Fibroblast of the conjunctiva (primary cell): Measurements from ENCODE around the gene PGR.

Experiments used
- DNase-seq: peaks from one replicate; pipeline ENCODE4 v3.0.0-alpha.2; 2010; ENCODE audit warnings: low read depth

The PGR gene

DNA sequence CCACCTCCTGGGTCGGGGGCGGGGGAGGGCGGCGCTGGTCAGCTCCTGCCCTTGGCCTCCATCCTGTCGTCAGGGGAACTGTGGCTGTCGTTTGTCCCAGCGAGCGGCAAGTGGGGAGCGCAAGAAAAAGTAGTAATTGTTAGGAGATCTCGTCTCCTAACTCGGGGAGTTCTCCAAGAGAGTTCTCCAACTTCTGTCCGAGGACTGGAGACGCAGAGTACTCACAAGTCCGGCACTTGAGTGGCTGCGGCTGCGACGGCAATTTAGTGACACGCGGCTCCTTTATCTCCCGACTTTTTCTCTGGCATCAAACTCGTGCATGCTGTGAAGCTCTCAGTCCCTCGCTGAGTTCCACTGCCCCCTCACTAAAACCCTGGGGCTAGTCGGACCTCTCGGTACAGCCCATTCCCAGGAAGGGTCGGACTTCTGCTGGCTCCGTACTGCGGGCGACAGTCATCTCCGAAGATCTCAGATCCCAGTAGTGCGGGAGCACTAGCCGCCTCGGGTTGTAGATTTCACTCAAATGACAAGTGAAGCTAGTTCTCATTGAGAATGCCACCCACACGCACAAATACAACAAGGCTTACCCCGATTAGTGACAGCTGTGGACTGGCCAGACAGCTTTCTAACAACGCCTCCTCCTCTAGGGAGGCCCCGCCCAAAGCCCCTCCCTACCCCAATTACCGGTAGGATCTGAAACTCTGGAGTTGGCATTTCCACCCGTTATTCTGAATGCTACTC lies at the start of gene PGR:
PGR (minus strand) TSS at position 611 of the 741 bp plus-strand sequence. CDS start 743 bp downstream, outside the sequence.
- DNase-seq, result no peak

DNA sequence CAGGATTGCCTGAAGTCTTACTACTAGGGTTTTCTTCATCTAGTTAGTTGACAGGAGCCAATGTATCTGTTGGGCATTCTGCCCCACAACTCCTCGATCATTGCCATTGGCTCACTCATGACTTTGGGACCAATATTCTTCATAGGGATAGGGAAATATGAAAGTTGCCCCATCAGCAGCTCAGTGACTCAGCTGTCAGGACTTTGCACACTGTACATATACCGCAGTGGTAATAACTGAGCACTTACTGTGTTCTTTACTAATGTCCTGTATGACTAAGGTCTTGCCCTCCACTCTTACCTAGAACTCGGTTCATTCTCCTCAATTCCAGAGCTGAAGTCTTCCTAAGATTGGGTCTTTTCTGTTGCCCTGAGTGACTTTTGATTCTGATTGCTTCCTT lies 46.8 kb upstream of the PGR start:
- DNase-seq, result no peak

DNA sequence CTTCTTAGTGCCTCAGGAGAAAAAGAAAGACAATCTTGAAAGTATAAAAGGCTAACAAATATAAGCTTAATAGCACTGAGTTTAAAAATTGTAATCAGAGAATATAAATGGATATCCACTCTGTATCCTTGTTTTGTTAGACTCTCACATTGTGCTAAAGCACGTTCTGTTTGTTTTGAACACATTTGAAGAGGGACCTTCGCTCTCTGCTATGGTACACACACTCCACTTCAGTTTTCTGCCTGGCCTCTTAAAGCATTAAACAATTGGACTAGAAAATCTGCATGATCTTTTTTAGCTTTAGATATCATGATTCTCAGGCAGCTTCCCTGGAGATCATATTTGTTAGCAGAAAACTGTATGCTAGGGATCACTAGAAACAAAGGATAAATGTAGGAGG lies 40.3 kb upstream of the PGR start:
- no peak for DNase-seq

DNA sequence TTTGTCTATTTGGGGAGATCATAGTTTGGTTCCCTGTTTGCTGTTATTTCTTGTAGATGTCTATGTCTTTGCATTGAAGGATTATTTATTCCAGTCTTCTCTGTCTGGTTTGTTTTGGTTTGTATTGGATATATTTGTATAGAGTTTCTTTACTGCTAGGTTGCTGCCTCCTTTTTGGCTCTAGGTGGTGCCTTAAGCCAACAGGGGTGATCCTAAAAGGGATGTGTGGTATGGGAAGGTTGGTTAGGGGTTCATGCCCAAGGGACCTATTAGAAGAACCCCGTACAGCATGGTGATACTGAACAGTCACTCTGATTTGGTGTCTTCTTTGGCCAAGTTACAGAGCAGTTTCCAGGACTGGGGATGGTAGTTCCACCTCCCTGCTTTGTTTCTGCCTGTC lies 36.4 kb upstream of the PGR start:
- no peak for DNase-seq

DNA sequence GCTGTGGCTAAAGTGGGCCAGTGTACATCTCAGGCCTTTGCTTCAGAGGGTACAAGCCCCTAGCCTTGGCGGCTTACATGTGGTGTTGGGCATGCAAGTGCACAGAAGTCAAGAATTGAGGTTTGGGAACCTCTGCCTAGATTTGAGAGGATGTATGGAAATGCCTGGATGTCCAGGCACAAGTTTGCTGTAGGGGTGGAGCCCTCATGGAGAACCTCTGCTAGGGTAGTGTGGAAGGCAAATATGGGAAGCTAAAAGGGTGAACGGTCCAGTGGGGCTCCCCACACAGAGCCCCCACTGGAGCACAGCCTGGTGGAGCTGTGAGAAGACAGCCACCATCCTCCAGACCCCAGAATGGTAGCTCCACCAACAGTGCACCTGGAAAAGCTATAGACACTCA lies 28.5 kb upstream of the PGR start:
- no peak for DNase-seq

DNA sequence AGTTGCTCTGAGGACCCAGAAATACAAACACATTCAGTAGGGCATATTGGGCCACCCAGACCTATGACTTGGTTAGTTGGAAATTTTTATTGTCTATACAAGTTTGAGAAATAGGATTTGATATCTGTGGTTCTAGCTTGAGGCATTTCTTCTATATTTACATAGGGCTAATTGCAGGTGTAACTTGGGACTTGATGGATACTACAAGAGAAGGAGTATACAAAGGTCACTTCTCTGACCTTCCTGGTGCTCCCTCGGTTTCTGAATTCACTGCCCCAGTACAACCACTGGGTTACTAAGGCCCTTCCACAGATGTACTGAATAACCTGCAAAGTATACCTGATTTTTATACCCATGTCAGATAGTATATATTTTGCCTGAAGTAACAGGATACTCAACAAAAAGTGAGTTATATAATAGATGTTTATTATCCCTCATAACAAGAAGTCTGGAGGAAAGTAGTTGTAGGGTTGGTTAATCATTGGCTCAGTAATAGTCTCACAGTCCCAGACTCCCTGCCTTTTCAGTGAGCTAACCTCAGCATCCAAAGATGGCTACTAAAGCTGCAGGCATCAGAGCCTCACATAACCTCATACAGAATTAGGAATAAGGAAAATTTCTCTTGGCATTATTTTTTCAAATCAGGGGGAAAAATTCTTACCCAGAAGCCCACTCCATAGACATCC lies 8.8 kb upstream of the PGR start:
- DNase-seq, result no peak

DNA sequence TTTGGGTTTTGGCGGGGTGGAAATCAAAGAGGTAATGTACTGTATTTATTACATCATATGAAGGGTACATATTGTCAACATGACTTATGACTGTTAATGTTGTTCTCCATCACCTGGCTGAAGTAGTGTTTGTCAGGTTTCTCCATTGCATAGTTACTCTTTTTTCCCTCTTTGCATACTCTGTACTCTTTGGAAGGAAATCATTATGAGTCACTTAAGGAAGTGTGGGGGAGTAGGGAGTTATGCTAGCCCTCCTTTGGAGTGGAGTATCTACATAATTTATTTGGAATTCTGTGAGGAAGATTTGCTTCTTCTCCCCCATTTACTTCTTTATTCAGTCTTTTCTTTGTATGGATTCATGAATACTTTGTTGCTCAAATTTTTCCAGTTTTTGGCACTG lies 3.6 kb upstream of the PGR start:
- DNase-seq, result no peak

DNA sequence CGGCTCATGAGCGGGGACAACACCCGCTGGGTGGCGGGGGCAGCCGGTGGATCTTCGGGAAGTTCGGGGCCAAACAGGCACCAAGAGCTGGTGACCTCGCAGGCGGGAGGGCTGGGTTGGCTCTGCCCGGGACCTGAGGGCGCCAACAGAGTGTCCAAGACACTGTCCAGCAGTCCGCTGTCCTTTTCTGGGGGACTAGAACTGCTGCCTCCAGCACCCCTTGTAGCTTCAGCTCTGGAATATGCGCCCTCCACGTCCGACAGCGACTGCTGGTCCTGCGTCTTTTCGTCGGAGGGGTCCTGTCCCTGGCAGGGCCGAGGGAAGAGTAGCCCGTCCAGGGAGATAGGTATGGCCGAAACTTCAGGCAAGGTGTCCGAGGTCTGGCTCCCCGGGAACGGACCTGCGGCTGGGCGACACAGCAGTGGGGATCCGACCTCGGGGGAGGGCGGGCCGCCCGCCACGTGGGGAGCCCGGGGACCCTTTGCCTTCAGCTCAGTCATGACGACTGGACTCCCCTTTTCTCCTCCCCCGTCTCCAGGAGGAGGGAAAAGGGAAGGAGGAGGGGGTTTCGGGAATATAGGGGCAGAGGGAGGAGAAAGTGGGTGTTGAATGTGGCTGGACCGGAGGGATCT lies 926 bp downstream of the PGR start:
- no peak for DNase-seq

DNA sequence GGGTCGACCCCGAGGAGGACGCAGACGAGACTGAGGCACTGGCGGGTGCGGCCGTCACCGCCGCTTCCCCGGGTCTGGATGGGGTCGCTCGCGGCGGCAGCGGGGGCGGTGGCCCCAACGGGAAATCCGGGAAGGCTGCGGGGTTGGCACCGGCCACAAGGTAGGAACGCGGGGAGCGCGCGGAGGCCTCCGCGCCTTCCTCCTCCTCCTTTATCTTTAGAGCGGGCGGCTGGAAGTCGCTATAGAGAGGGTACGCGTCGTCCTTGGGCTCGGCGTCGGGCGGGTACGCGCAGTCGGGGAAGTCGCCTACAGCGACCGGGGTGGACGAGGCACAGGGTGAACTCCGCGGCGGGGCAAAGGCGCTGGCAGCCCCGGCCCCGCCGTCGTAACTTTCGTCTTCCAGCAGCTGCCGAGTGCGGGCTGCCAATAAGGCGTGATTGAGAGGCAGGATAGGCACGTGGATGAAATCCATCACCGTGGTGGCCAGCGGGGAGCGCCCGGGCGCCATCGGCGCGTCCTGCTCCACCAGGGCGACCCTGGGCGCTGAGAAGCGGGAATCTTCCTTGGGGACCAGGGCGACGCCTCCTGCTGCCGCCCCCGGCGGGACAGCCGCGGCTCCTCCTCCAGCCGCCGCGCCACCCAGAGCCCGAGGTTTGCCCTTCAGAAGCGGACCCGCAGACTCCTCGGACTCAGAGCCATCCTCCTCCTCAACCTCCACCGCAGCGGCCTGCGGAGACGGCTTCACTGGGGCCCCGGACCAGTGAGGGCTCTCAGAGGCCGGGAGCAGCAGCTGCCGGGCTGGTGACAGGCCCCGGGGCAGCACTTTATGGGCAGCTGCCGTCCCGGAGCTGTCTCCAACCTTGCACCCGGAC lies 1.7 kb downstream of the PGR start:
- no peak for DNase-seq

DNA sequence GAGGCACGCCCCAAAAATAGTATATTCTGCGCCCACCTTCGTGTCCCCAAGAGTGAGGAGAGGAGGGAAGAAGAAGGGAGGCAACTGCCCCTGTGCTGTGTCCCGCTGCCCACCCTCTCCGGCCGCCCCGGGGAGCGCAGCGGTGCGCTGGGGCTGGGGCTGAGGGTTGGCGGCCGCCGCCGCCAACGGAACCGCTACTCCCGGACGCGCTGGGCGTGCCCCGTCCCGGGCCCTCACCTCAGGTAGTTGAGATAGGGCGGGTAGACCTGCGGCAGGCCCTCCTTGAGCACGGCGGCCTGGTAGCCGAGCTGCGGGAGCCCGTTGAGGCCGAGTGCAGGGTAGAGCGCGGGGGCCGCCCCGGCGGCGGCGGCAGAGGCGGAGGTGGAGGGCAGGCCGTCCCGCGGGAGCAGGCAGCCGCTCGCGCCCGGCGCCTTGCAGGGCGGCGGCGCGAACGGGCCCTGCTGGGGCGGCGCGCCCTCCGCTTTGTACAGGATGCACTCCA lies 2.4 kb downstream of the PGR start:
- DNase-seq, result no peak

DNA sequence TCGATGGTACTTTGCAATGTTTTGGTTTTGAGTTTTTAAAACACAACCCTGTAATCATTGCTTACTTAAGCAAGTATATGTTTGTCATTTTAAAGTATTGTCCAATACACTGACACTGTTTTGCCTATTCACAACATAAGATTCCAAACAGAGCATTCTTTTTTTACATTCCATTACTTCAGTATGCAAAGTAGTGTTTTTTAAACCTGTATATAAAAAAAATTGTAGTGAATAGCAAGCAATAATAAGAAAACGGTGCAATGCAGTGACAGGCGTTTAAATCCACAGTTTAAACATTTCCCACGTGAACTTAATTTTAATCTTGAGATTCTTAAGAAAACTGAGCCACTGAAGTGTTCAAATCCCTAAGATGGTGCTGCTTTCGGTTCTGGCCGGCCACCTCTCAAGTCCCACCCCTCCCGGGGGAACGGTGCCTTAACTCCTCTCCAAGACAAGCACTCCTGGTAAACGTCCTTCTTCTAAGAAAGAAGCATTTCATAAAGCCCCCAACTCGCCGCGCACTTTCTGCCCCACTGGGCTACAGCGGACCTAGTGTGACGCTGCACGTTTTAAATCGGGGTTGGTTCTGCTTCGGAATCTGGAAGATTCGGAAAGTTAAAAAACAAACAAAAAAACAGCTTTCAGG lies 2.9 kb downstream of the PGR start:
- no peak for DNase-seq

DNA sequence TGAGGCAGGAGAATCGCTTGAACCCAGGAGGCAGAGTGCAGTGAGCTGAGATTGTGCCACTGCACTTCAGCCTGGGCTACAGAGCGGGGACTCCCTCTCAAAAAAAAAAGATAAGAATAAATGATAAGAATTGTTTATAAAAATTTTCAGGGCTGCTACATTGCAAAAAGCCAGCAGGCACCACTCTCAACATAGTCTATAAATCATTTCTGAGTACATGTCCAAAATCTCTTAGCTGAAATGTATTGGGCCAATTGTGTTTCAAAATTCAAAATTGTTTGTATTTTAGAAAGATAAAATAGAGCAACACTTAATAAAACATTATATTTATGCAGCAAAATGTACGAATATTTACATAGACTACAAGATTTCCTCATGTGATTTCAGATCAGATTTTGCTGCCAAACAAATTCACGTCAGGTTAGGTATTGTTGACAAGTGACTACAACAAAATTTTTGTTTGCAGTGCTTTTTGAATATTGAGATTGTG lies 13.9 kb downstream of the PGR start:
- no peak for DNase-seq

DNA sequence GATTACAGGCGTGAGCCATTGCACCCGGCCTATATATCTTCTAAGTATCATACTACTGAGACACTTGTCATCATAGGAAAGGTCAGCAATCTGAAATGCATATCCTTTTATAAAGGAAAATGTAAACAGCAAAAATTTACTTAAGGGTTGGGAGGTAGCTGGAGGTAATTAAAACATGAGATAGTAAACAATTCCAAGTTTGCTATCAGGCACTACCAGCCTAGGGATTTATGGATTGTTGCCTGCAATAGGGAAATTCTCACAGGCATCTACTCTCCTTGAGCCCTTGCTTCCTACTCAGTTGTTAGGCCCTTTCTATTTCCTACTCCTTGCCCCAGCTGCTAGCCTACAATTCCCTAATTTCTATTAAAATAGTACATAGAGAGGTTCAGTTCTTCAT lies 16.1 kb downstream of the PGR start:
- no peak for DNase-seq

DNA sequence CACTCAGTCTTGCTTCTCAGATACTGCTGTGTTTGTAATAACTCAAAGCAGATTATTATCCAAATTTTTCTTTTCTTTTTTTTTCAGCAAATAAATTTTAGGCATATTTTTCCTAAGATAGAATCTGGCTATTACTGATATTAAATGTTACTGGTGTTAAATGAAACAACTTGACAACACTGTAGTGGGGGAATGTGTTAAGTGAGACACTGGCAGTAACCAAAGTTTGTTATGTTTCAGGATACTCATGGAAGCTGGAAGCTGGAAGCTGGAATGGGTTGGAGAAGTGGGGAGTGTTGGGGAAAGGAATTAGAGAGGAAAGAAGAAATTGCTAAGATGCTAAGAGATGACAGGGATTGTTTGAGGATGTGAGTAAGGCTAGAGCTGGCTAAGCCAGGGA lies 24.9 kb downstream of the PGR start:
- no peak for DNase-seq

DNA sequence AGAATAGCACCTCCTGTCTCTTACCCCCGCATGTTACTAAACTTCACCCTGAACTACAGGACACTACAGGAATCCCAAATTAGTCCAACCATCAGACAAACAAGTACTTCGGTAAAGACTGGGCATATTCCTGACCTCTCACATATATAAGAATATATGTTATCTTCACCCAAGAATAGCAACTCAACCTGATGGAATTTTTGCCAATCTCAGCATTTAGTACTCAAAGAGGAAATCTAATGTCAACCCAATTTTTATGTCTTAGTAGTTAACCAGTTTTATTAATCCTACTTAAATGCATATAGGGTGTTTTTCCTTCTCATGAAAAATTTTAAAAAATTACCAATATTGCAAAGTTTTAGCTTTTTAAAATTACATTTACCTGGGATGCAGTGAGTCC lies 26.2 kb downstream of the PGR start:
- no peak for DNase-seq

DNA sequence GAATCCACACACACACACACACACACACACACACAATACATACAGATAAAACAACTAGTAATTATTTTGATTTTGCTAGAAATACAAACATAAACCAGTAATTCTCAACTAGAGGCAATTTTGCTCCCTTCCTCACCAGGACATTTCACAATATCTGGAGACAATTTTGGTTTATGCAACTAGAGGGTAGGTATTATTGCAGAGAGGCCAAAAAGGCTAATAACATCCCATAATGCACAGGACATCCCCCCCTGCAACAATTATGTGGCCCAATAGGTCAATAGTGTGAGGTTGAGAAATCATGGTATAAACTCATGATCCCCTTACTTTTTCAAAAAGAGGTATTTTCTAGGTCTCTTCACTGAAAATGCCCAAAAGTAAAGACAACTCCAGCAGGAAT lies 29.0 kb downstream of the PGR start:
- no peak for DNase-seq

DNA sequence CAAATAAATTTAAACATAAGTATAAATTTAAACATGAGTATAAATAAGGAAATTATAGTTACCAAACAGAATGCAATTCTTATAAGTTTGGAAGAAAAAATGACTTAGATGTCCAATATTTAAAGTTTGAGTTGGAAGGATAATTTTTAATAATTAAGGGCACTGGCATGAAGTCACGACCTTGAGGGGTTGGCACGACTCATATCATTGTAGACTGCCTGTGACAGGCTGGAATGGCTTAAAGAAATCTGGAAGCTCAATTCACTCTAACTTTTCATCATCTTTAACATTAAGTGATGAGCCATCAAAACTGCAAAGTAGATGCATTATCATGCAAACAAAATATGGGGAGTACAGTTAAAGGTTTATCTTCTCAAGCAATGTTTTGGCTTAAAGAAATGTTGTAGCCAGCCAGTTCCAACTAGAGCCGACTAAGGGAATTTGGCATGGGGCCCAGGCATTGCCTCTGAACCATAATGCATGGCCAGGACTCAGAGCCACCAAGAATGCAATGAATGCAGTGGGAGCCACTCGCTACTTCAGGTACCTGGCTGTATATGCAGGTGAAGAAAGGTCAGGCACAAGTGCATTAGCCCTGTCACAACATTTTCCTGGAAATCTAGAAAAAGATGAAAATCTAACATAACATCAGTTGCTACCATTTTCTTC lies 33.4 kb downstream of the PGR start:
- no peak for DNase-seq

DNA sequence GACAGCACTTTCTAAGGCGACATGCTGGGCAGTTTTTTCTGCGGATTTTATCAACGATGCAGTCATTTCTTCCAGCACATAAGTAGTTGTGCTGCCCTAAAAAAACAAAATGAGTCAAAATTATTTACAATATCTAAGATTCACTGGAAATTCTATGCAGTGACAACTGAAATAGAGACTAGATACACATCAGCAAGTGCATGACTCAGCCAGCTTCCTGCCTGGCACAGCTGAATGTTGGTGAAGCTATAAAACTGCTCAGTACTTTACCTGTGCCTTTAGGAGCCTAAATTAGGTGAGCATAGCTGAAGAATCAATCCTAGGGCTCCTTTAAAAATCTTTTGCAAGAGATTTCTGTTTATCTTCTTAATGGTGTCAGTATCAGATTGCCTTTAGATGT lies 37.8 kb downstream of the PGR start:
- no peak for DNase-seq

DNA sequence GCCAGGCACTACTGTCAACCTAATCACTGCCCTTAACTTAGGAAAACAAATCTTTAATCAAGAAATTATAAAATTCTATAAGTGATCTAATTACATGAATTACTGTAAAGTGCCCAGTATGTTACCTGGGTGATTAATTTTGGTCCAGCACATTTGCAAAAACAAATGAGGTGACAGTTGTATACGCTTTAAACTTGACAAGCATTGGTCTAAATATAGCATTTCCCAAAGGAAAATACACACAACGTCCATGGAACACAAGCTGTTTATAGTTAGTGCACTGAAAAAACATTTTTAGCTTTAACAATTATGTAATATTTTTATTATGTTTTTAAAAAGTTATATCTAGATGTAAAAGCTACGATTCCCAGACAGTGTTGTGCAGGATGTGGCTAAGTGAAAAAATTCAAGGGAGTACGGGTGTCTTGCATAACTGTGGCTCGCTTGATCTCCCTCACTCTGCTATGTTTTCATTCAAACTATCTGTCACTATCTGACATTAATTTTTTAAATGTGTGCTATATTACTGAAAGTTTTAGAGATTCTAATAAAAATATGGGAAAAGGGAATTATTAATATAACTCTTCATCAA lies 38.8 kb downstream of the PGR start:
- DNase-seq, result no peak

DNA sequence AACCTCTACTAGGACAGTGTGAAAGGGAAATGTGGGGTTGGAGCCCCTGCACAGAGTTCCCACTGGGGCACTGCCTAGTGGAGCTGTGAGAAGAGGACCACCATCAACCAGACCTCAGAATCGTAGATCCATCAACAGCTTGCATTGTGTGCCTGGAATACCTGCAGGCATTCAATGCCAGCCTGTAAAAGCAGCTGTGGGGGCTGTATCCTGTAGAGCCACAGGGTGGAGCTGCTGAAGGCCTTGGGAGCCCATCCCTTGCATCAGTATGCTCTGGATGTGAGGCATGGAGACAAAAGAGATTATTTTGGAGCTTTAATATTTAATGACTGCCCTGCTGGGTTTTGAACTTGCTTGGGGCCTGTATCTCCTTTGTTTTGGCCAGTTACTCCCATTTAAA lies 46.3 kb downstream of the PGR start:
- DNase-seq, result no peak

DNA sequence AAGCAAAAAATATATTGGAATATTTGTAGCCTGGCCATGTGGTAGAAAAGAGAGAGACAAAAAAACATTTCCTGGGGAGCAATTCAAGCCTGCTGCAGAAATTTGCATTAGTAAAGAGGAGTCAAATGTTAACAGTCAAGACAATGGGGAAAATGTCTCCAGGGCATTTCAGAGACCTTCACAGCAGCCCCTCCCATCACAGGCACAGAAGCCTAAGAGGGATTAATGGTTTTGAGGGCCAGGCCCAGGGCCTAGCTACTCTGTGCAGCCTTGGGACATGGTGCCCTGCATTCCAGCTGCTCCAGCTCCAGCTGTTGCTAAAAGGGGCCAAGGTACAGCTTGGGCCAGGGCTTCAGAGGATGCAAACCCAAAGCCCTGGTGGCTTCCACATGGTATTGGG lies 46.8 kb downstream of the PGR start:
- no peak for DNase-seq
